K562 (cell line): ENCODE data around the gene HOXC11. TPM values are rescaled to one million over a fixed set of nuclear protein-coding genes. Genes with fewer than 3 reads are reported as not detected.

Source experiments
- ATAC-seq: fragments of 200-7000 bp; cut with Tn5 transposase; 3 replicates; pipeline ENCODE4 v1.9.1; 2020; ENCODE audit warnings: moderate library complexity
- BruUV-seq: library from RNA; stranded (reverse); fragments of 400-500 nt; replicated peaks from 2 replicates; lab custom pipeline; 2021; lab: Mats Ljungman, UMichigan
- CTCF ChIA-PET: fragments of 300-600 bp; formaldehyde crosslinking; extraction: SDS; loops from one replicate; lab custom pipeline; 2021; ENCODE audit warnings: low intra/inter-chr PET ratio; lab: Yijun Ruan, JAX
- POLR2A ChIA-PET: fragments of 300-600, 350-650 bp; sonication (Branson Sonifier 250); formaldehyde crosslinking; extraction: SDS; loops from one replicate; lab custom pipeline; 2021; ENCODE audit warnings: antibody characterized with exemption, inconsistent platforms; lab: Yijun Ruan, JAX
- DNase-seq, 4 experiments: peaks; one replicate each; pipeline versions ENCODE4 v3.0.0 to v3.0.0-alpha.2; 2011 to 2018; ENCODE audit warnings: low spot score in 3 of 4, mixed read lengths in 3 of 4; ENCODE audit errors: extremely low read depth in 1 of 4
- FAIRE-seq: peaks from 2 replicates; lab custom pipeline; 2011; peaks lifted over from hg19 to GRCh38; lab: Jason Lieb, UNC
- H2AFZ ChIP-seq: 2 replicates; pipeline ENCODE4 v1.6.0; 2011; ENCODE audit warnings: low read depth, low read length, control low read depth, inconsistent platforms
- H3K27ac ChIP-seq: fragments of 200-600 bp; 3 replicates; pipeline ENCODE4 v1.8.0; 2011; ENCODE audit warnings: low read depth, mild to moderate bottlenecking, control low read depth, inconsistent platforms, low read length, moderate library complexity, mixed read lengths; ENCODE audit errors: extremely low read depth
- H3K27me3 ChIP-seq, 2 experiments: fragments of 300-600 bp in 1 of 2; 2 replicates in 1 of 2; 3 replicates in 1 of 2; pipeline versions ENCODE4 v1.6.0 to v1.8.0; 2011; ENCODE audit warnings: inconsistent platforms in 2 of 2, low read length in 2 of 2, mild to moderate bottlenecking in 1 of 2, mixed read lengths in 1 of 2, moderate library complexity in 1 of 2; ENCODE audit not compliant: control insufficient read depth in 2 of 2, insufficient read depth in 2 of 2
- H3K36me3 ChIP-seq: fragments of 300-600 bp; 3 replicates; pipeline ENCODE4 v1.8.0; 2011; ENCODE audit warnings: mild to moderate bottlenecking, low read length, inconsistent platforms; ENCODE audit not compliant: control insufficient read depth, insufficient read depth
- H3K4me1 ChIP-seq, 2 experiments: fragments of 200-600 bp in 1 of 2; replicated peaks in 1 of 2; 2 replicates in 1 of 2; 3 replicates in 1 of 2; pipeline versions ENCODE4 v1.5.1 to v1.8.0; 2011; ENCODE audit warnings: inconsistent platforms in 2 of 2, low read length in 2 of 2, mild to moderate bottlenecking in 1 of 2, mixed read lengths in 1 of 2, moderate library complexity in 1 of 2; ENCODE audit not compliant: control insufficient read depth in 2 of 2, insufficient read depth in 2 of 2
- H3K4me2 ChIP-seq: 2 replicates; pipeline ENCODE4 v1.6.1; 2011; ENCODE audit warnings: low read length, control low read depth, inconsistent platforms, mixed read lengths; ENCODE audit not compliant: insufficient read depth
- H3K4me3 ChIP-seq: fragments of 200-600 bp; sonication (generic), shearing (Covaris generic); 2 replicates; pipeline ENCODE4 v1.5.1; 2016; ENCODE audit warnings: control low read depth, inconsistent platforms
- H3K79me2 ChIP-seq: fragments of 200-600 bp; 3 replicates; pipeline ENCODE4 v1.8.0; 2011; ENCODE audit warnings: low read length, inconsistent platforms; ENCODE audit not compliant: control insufficient read depth, insufficient read depth
- H3K9ac ChIP-seq, 2 experiments: 2 replicates each; pipeline versions ENCODE4 v1.6.0 to v1.6.1; 2011; ENCODE audit warnings: low read depth in 2 of 2, low read length in 2 of 2, control low read depth in 1 of 2, inconsistent platforms in 1 of 2, mild to moderate bottlenecking in 1 of 2, mixed read lengths in 1 of 2; ENCODE audit not compliant: insufficient read depth in 1 of 2
- H3K9me1 ChIP-seq: one replicate; pipeline ENCODE4 v1.6.0; 2011; ENCODE audit warnings: inconsistent platforms, mild to moderate bottlenecking, low read length, moderate library complexity; ENCODE audit not compliant: control insufficient read depth, insufficient read depth
- H3K9me3 ChIP-seq: replicated peaks from 2 replicates; pipeline ENCODE4 v1.5.1; 2011; ENCODE audit warnings: low read depth, low read length, inconsistent platforms; ENCODE audit not compliant: control insufficient read depth, insufficient read depth
- H4K20me1 ChIP-seq: replicated peaks from 2 replicates; pipeline ENCODE4 v1.6.1; 2011; ENCODE audit warnings: low read length, inconsistent platforms, mixed read lengths; ENCODE audit not compliant: control insufficient read depth, insufficient read depth
- CEBPG ChIP-seq, 3 experiments: fragments of 200-800 bp in 1 of 3; sonication (Bioruptor generic) in 1 of 3; sonication (generic) in 1 of 3; formaldehyde crosslinking in 1 of 3; IDR thresholded peaks in 2 of 3; conservative IDR thresholded peaks in 1 of 3; 2 replicates each; pipeline versions ENCODE4 v1.6.1 to v1.8.0; 2016 to 2022; ENCODE audit warnings: missing compliant biosample characterization in 2 of 3, missing genetic modification characterization in 2 of 3, mild to moderate bottlenecking in 1 of 3, missing genetic modification reagents in 1 of 3
- PHTF2 ChIP-seq: fragments of 250-450 bp; sonication (Bioruptor Pico); IDR thresholded peaks from 2 replicates; pipeline ENCODE4 v1.5.0; 2021; ENCODE audit warnings: mild to moderate bottlenecking
- WGBS: fragments of 100-300 bp; shearing (Covaris generic); methylation state at CpG from one replicate; pipeline ENCODE4 v1.1.6; 2016; ENCODE audit warnings: low coverage, mixed read lengths; ENCODE audit not compliant: insufficient coverage; ENCODE audit errors: missing lambda C conversion rate; 5-methylcytosine and 5-hydroxymethylcytosine counted together
- in situ Hi-C: fragments of 300-500 bp; cut with MboI; formaldehyde crosslinking; loops from 4 replicates; pipeline ENCODE4 v1.15.0; 2018; ENCODE audit warnings: inconsistent platforms, mixed read lengths
- intact Hi-C: fragments of 100-400 bp; cut with micrococcal nuclease; formaldehyde crosslinking; loops from 2 replicates; pipeline ENCODE4 v1.14.2; 2022
- polyA plus RNA-seq, 8 experiments: library from polyadenylated mRNA; depleted of rRNA in 4 of 8; stranded (reverse) in 5 of 8; unstranded in 3 of 8; fragments of >200 nt; fragmentation: Nextera tagmentation in 2 of 8; fragmentation: Illumina TruSeq in 1 of 8; extraction: Ambion mirVana in 2 of 8; extraction: Trizol in 1 of 8; gene quantifications; 2 replicates each; pipeline versions ENCODE4 v1.2.1 to v1.2.3, GENCODE V29; 2011 to 2014; ENCODE audit warnings: inconsistent platforms in 1 of 8, missing spikeins in 1 of 8
- total RNA-seq, 7 experiments: library from RNA; depleted of rRNA in 6 of 7; stranded (reverse); fragments of >200 nt in 6 of 7; fragmentation: Illumina TruSeq in 2 of 7; extraction: Trizol in 2 of 7; gene quantifications; 2 replicates each; pipeline versions ENCODE4 v1.2.1 to v1.2.3, GENCODE V29; 2011 to 2021; ENCODE audit warnings: low replicate concordance in 1 of 7
- TF ChIP-seq, protein P1 (sequence below): fragments of 250-450 bp; sonication (Bioruptor Pico); IDR thresholded peaks from 2 replicates; pipeline ENCODE4 v1.5.1; 2021; ENCODE audit warnings: mild to moderate bottlenecking

HOXC11 gene
- total and polyA plus RNA-seq, 9 of the 15 experiments (the other 6 are each of a cell fraction or from before 2014, with no cell fraction given): not detected

DNA sequence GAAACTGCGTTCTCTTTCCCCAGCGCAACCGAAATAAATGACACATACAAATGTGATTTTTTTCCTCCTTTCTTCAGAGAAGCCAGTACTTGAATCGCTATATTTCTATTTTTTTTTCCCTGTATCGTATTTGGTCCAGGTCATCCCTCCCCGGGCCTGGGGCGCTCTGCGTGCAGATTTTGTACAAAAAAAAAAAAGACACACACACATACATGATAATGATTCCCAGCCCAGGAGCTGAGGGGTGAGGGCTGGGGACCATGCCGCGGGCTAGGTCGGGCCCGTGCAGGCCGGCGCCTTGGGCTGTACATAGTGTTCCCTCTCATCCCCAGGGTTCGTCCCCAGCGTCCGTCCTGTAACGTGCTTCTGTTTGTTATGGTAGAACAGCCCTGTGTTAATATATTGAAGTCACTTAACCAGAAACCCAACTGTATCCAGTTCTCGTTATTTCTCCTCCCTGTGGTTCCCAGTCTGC lies 30.0 kb downstream of the HOXC11 start:
- intact Hi-C loops: no loop called here
- BruUV-seq: no TSS peak
- no peak for ATAC-seq
- Histone ChIP-seq H3K9me1 (no peaks in the 10 kb centered on the region), H3K27ac (no peak overlapping the region), H3K4me3 (no peak overlapping the region), H3K4me2 (no peak overlapping the region), H4K20me1 (no peaks in the 10 kb centered on the region; the same call in 1 of the 2 replicates), H3K79me2 (peaks cover 21% of the 10 kb centered on the region), H2AFZ (no peak overlapping the region), H3K4me1 (peaks cover 34 to 66% of the 10 kb centered on the region in 2 experiments), H3K27me3 (no peaks in the 10 kb centered on the region), H3K36me3 (no peaks in the 10 kb centered on the region), H3K9ac (0 out of 4 replicates have a peak overlapping the region, but pooled peaks of 1 of the 2 experiments have one; percentile 14), H3K9me3 (no peaks in the 10 kb centered on the region)
- POLR2A ChIA-PET: interaction anchor here (0.6 to 1.4 kb wide), 4 partner anchors 10 to 36 kb away, joined by 3 to 4 read pairs (median 3); no protein-coding TSS in a partner anchor
- CTCF ChIA-PET: interaction anchor here (0.6 to 2.7 kb wide), 2 partner anchors 17 to 64 kb away, joined by 5 to 26 read pairs; partner anchors contain the start of gene HOXC10
- FAIRE-seq: no peak
- no peak for DNase-seq
- WGBS: 91% methylated on average over 18 of the region's 19 CpGs
- in situ Hi-C loops: no loop called here
- TF ChIP-seq CEBPG (CRISPR knock-in tag; IDR thresholded peaks at IDR 0.05) (no peak), CEBPG (tag; conservative IDR thresholded peaks at IDR 0.05 in 1 of 2, IDR thresholded peaks at IDR 0.05 in 1 of 2) (no peak), PHTF2 (CRISPR knock-in tag) (no peak)
- TF ChIP-seq, protein P1, sequence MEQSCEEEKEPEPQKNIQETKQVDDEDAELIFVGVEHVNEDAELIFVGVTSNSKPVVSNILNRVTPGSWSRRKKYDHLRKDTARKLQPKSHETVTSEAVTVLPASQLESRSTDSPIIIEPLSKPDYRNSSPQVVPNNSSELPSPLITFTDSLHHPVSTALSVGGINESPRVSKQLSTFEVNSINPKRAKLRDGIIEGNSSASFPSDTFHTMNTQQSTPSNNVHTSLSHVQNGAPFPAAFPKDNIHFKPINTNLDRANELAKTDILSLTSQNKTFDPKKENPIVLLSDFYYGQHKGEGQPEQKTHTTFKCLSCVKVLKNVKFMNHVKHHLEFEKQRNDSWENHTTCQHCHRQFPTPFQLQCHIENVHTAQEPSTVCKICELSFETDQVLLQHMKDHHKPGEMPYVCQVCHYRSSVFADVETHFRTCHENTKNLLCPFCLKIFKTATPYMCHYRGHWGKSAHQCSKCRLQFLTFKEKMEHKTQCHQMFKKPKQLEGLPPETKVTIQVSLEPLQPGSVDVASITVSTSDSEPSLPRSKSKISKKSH (CRISPR knock-in tag): no peak
